HG03060 (cell line): ENCODE data around the gene CSAD.
"Not testable (repeated sequence)": the region's sequence is repeated elsewhere in the genome, so short reads cannot be mapped to it uniquely, and the experiment has no call there.

ENCODE experiments used
- ATAC-seq: cut with Tn5 transposase; IDR thresholded peaks from one replicate; pipeline ENCODE4 v1.9.1; 2021; ENCODE audit warnings: low read depth, moderate number of reproducible peaks; ENCODE audit not compliant: unreplicated experiment

The CSAD gene

DNA sequence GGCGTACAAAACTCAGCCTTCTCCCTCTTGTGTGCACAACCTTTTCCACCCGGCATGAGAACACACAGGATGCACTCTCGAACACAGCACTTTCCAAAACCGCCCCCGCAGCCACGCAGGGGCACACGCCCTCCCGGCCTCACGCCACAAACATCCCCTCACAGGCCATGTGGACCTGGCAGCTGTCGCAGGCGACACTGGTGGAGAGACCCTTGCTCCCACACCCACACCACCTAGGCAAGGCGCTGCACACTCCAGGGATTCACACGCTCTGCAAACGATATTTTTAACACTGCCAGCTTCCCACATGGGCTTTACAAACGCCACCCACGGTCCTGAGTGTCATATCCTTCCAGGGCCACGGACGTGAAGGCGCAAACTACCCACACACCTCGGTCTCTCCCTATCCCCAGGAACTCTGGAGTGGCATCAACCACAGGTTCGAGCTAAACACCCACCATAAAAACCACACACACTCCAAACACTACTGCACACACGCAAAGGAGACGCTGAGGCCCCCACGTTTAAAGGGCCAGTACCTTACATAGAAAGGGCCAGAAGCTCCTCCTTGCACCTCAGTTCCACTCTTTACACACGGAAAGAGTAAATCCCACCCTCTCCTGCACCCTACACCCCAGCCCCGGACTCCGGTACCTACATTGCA lies 38.7 kb upstream of the CSAD start:
- no peak for ATAC-seq

DNA sequence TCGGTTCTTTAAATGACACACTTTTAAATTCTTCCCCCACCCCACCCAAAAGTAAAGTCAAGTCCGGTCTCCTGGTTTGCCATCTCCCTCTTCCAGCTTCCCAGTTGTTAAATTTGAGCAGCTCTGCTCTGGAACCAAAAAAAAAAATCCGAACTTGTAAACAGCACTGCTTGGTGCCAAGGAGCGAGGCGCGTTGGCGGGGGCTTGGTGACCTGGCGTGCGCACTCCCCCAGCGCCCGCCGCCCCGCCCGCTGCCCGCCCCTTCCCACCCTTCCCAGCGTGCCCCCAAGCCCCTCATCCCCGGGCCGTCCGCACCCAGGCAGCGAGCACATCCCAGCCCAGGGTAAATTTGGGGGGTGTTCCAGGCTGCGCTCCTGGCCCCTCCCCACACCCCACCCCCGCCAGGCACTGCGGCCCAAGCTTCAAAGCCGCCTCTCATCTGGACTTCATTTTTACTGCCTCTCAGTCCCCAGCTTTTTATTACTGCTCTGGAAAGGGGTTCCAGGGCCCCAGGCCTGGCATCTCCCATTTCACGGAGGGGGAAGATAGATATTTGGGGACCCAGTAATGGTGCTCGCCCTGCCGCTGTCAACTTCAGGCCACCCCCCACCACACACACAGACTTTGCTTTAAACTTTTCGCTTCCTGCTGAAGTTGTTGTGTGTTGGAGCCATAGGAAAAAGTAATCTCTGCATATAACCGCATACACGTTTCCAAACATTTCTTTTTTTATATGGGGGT lies 38.0 kb upstream of the CSAD start:
- no peak for ATAC-seq

DNA sequence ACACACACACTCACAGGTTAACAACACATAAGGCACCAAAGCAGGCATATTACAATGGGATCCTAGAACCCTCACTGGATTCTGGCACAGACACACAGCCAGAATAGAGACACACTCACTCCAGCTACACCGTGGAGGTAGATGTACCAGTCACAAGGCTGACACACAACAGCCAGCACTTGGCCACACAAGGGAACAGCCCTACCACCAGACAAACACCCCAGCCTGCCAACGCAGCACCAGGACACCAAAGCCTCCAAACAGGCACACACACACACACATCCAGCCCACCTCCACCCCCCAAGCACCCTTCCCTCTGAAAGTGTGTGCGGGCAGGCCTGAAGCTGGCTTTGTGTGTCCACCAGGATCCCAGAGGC lies 37.2 kb upstream of the CSAD start:
- ATAC-seq: no peak

DNA sequence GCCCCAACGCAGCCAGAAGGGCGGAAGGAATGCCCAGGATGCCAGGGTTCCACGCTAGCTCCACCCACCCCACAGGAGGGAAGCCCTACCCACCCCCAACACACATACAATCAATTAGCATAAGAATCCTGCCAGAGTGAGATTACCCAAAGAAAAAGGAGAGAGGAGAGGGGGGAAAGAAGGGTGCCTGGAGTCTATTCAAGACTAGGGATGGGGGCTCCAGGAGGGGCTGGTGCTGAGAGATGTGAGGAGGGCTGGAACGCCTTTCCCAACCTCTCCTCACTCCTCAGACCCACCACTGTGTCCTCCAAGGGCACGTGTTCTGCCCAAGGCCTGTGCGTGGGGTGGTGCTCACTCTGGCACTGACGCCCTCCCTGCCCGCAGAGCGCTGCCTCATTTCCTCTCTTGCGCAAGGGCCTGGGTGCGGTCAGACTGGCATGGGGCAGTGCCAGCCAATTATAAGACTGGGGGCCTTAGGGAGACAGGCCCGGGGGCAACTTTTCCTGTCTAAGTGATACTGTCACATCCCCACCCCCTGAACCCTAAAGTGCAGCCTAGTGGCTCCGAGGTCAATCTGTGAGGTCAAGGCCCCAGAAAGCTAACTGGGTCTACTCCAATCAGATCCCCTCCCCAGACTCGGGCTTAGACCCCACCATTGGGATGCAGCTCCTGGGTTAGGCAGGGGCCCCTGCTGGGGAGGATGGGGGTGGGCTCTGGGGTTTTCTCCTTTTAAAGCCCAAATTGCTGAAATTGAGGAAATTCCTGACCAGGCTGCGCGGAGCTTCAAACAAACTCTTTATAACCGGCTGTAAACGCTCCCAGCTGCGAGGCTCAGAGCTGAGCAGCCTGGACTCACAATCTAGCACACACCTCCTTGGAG lies 36.6 kb upstream of the CSAD start:
- ATAC-seq: no peak

DNA sequence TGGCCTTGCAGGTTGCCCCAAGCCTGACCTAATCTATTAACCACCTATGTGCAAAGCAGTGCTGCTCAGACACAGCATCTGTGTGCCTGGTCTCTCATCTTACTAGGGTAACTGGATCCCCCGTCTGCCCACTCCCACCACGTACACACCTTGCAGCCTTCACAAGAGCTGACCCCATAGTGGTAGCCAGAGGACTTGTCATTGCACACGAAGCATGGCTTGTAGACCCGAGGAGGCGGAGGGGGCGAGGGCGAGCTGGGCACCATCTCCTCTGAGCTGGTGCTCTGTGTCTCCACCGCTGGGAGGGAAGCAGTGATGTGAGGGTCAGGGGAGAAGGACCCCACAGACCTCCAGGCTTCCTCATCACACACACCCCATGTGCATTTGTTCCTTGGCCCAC lies 34.8 kb upstream of the CSAD start:
- ATAC-seq: no peak

DNA sequence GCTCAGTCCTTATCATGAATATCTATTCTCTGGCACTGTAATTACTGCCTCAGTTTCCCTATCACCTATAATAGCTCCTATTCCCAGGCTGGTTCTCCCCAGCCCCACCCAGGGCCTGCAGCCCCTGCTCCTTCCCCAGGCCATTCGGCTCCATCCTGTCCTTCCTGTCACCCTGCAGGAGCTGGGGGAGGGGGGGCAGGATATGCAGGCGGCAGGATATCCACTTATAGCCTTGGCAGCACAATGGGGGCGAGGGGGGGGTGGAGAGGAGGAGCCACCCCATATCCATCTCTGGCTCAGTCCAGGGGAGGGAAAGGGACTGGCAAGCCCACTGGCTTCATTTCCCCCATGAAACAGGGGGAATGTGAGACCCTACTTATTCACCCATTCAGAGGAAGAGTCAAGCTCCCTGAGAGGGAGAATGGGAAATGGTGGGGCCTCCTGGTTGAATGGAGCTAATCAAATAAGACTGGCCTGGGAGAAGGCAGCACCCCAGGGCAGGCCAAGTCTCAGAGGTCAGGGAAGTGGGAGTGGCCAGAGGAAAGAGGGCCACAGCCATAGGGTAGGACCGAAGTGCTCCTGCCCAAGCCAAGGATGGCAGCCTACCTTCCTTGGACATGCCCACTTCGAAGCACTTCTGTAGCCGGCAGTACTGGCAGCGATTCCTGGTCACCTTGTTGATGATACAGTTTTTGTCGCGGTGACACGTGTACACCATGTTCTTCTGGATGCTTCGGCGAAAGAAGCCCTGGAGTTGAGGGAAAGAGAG lies 34.1 kb upstream of the CSAD start:
- no peak for ATAC-seq

DNA sequence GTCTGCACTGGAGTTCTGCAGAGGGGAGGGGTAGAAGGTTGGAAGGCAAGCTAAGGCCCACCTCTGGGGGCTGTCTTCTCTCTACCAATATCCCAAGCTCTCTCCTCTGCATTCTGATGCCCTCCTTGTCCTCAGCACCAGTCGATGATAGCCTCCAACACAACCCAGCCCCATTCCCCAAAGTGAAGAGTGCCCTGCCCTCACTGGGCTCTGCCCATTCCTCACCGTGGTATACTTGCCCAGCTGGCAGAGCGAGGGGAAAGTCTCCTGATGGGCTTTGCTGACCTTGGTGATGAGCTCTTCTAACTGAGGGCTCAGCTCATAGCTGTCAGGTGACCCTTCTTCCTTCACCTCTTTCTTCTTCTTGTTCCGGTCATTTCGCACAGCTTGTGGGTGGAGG lies 33.5 kb upstream of the CSAD start:
- no peak for ATAC-seq

DNA sequence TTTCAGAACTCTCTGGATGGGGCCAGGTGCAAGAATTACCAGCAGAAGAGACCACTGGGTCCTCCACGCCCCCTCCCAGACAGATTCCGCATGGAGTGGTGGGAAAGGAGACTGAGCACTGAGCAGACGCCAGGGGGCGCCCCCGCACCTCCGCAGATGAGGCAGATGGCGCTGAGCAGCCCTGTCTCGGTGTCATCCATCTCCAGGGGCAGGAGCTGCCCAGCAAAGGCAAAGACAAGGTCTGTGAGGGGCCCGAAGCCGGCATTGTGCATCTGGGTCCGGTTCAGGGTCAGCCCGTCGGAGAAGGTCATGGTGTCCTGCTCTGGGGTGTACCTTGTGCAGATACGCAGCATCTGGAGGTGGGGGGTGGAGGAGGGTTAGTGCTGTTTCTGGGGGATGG lies 32.6 kb upstream of the CSAD start:
- no peak for ATAC-seq

DNA sequence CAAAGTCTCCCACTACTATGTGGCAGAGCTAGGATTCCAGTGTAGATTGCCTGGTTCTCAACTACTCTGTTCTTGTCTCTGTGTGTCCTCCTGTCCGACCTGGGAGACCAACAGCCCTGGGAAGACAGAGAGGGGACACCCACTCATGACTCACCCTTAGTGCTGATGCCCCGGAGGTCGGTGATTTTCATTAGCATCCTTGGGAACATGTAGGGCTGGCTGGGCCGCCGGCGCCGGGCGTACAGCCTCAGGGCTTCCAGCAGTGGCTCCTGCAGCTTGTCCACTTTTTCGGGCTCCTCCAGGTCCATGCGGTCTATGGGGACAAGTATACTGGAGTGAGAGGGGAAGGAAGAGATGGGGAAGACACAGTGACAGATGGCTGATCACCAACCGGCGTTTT lies 32.2 kb upstream of the CSAD start:
- no peak for ATAC-seq

DNA sequence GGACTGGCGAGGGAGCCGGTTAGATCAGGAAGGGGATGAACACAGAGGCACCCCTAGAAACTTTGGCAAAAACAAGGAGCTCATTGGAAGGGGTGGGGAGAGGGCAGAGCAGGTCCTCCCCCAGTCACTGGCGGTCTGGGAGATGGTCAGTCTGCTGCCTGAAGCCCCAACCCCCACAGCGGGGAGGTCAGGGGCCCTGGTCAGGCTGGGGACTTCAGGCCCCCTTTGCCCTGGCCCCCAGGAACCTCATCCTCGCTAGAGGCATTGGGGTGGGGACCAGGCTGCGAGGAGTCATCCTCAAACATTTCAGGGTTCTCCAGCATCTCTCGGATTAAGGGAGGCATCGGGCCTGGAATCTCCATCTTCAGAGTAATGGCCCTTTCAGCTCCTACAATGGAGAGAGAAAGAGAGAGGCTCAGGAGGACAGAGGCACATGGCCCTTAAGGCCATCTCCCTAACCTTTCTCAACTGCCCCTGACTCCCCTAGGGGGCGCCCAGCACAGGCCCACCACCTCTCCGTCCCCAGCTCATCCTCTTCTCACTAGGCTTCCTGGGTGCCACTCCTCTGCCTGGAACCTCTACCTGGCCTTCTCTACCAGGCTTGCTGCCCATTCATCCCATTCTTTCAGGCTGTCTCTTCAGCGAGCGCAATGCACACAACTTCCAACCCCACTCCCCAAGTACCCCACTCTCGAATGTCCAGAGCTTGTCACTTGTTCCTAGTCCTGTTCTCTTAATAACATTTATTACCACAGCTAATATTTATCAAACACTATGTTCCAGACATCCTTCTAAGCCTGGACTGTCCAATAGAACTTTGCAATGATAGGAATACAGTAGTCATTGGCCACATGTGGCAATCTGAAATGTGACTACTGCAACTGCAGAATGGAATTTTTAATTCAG lies 31.0 kb upstream of the CSAD start:
- ATAC-seq: no peak

DNA sequence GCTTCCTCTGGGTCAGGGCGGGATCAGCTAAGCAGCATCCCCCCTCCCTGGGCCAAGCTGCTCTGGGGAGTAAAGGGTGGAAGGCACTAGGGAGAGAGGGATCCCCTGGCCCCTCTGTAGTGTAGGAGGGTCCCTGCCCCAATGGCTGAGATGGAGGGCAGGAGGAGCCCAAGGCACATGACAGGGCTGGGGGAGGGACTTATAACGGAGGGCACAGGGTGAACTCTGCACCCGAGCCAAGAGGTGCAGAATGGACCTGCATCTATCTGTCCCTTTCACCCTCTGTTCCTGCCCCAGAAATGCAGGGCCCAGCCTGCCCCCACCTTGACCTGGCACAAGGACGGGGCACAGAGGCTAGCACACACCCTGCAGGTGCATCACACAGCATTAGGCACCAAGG lies 30.1 kb upstream of the CSAD start:
- ATAC-seq: no peak

DNA sequence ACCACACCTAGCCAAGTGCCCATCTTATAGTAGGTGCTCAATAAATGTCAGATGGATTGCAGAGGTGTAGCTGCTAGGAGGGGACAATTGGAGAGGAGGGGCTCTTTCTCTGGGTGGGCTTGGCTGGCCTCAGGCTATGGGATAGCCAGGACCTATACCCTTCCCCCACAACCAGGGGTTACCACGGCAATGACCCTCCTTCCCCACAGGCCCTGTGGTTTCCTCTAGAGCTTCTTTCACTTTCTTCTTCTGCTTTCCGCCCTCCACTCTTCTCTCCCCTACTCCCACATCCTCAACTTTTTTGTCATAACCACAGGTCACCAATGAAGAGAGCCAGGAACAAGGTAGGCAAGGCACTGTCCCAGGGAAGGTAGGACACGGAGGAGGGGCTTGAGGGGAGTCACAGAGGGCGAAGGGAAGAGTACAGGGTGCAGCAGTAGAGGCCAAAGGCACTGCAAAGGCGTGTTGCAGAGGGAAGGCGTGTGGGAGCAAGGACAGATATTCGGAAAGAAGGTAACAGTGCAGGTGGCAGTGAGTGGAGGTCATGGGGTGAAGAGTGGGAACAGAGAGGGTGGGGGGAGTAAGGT lies 28.2 kb upstream of the CSAD start:
- ATAC-seq: no peak

DNA sequence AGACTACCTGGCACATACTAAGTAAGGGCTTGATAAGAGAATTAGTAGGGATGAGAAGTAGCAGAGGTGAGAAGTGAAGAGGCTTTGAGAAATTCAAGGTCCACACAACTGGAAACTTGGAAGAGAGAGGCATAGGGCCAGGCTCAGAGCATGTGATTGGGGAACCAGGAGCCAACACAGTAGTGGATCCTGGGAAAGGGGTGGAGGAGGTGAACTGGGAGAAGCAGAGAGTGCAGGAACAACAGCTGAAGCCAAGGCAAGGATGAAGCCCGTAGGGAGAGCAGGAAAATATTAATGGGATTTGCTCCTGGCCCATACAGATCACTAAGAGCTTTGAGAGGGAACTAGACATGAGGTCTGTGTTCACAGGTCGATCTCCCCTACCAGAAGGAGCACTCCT lies 27.7 kb upstream of the CSAD start:
- ATAC-seq: no peak

DNA sequence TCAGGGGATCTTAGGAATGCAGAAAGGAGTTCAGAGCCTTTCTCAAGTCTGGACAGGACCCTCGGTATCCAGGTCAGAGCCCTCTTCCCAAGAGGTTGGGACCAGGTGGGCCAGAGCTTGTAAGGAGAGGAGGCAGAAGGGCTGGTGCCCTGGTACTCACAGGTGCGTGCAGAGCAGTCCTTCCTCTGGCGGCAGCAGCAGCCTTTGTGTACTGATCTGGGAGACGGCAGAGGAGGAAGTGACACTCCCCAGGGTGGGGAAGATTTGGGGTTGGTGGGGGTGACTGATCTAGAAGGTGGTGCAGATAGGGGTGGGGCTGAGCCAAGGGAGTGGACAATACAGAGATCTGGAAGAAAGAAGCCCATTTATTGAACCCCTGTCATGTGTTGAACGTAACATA lies 26.3 kb upstream of the CSAD start, which contains the start of gene ITGB7:
TSS of gene ITGB7 (minus strand) at position 210 of the 400 bp plus-strand sequence. CDS start 6,808 bp downstream, outside the sequence.
- ATAC-seq: no peak

DNA sequence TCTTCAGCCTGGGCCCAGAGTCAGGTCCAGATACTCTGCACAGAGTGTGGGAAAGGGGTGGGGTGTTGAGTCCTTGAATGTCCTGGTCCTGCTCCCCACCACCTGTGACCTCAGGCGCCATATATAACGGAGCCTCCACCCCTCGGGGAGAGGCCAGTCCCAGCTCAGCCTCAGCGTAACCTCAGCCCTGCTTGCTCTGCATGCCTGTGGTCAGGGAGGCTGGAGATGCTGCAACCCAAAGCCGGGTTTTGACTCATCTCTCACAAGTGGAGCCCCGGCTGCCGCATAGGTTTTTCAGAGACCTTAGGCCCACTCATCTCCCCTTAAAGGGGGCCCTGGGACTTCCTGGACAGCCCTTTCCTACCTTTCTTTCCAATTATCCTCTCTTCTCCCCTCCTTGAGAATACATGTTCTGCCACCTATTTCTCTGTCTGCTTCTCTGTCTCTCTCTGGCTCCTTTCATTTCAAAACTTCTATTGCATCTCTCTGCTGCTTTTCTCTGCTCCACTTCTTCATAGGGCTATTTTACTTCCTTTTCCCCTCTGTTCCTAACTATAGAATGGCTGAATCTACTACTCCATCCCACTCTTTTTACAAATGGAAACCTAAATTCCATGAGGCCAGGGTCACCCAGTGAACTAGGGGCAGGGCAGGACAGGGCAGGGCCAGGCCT lies 25.2 kb upstream of the CSAD start:
- ATAC-seq: peak; percentile 42

DNA sequence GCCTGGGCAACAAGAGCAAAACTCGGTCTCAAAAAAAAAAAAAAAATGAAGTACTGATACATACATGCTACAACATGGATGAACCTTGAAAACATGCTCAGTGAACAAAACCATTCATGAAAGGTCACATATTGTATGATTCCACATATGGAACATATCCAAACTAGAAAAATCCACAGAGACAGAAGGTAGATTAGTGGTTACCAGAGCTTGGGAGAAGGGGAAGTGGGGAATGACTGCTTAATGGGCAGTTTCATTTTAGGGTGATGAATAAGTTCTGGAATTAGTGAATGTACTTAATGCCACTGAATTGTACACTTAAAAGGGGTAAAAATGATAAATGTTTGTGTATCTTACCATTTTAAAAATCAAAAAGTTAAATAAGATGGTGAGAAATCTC lies 23.6 kb upstream of the CSAD start:
- ATAC-seq: no peak

DNA sequence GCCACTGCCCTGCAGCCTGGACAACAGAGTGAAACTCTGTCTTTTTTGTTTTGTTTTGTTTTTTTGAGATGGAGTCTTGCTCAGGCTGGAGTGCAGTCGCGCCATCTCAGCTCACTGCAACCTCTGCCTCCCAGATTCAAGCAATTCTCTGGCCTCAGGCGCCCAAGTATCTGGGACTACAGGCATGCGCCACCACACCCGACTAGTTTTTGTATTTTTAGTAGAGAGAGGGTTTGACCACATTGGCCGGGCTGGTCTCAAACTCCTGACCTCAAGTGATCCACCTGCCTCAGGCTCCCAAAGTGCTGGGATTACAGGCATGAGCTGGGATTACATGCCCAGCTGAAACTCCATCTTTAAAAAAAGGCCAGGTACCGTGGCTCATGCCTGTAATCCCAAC lies 21.6 kb upstream of the CSAD start:
- not testable (repeated sequence) for ATAC-seq

DNA sequence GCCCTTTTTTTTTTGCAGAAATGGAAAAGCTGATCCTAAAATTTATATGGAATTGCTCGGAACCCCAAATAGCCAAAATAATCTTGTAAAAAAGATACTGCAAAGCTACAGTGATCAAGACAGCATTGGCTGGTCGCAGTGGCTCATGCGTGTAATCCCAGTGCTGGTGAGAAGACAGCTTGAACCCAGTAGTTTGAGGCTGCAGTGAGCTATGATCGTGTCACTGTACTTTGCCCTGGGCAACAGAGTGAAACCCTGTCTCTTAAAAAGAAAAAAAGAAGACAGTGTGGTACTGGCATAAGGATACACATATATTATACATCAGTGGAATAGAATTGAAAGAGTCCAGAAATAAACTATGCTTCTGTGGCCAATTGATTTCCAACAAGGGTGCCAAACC lies 20.9 kb upstream of the CSAD start:
- ATAC-seq: no peak

DNA sequence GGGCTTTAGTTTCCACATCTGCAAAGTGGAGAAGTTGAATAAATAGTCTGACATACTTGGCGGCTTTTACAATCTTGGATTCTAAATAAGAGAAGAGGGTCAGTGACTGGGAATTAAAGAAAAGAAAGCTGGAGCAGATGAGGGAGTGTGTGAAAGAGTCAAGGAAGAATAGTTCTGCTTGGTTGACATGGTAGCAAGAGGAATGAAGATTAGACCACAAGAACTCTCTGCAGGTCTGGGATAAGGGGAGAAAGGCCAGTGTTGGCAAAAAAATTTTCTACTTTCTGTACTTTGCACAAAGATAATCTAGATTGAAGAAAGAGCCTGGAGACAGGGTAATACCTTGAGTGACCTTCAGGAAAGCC lies 20.4 kb upstream of the CSAD start:
- ATAC-seq: no peak
